Measurements from ENCODE around the gene IGLL1.
"Not testable (repeated sequence)": the region's sequence is repeated elsewhere in the genome, so short reads cannot be mapped to it uniquely, and the experiment has no call there.

IGLL1 gene

DNA sequence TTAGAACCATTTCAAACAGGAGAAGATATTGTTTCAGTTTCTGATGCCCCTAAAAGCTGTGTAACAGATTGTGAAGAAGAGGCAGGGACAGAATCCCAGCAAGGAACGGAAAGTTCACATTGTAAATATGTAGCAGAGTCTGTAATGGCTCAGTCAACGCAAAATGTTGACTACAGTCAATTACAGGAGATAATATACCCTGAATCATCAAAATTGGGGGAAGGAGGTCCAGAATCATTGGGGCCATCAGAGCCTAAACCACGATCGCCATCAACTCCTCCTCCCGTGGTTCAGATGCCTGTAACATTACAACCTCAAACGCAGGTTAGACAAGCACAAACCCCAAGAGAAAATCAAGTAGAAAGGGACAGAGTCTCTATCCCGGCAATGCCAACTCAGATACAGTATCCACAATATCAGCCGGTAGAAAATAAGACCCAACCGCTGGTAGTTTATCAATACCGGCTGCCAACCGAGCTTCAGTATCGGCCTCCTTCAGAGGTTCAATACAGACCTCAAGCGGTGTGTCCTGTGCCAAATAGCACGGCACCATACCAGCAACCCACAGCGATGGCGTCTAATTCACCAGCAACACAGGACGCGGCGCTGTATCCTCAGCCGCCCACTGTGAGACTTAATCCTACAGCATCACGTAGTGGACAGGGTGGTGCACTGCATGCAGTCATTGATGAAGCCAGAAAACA, 40.8 kb downstream of the IGLL1 start:
- DNase-seq, result peak; percentile 75 to 82

- not testable (repeated sequence) for DNase-seq
Observed at GRCh38 chr22:23538696-23539030, 41.4 kb downstream of the IGLL1 start.

DNA sequence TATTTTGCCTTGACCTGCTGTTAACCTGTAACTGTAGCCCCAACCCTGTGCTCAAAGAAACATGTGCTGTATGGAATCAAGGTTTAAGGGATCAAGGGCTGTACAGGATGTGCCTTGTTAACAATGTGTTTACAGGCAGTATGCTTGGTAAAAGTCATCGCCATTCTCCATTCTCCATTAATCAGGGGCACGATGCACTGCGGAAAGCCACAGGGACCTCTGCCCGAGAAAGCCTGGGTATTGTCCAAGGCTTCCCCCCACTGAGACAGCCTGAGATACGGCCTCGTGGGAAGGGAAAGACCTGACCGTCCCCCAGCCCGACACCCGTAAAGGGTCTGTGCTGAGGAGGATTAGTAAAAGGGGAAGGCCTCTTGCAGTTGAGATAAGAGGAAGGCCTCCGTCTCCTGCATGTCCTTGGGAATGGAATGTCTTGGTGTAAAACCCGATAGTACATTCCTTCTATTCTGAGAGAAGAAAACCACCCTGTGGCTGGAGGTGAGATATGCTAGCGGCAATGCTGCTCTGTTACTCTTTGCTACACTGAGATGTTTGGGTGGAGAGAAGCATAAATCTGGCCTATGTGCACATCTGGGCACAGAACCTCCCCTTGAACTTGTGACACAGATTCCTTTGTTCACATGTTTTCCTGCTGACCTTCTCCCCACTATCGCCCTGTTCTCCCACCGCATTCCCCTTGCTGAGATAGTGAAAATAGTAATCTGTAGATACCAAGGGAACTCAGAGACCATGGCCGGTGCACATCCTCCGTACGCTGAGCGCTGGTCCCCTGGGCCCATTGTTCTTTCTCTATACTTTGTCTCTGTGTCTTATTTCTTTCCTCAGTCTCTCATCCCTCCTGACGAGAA, 42.0 kb downstream of the IGLL1 start:
- not testable (repeated sequence) for DNase-seq

DNA sequence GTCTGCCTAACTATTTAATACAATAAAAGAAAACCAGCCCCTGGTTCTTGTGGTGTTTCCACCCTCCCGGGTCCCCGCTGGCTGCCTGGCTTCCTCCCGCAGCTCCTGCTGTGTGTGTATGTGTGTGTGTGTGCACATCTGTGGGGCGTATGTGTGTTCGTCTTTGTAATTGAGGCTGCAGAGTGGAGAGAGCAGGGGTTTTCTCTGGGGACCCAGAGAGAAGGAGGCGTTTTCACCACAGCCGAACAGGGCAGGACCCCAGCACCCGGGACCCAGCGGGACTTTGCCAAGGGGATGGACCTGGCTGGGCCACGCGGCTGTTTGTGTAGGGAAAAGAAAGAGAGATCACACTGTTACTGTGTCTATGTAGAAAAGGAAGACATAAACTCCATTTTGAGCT, 42.7 kb downstream of the IGLL1 start:
- no peak for DNase-seq

- DNase-seq, result no peak
Observed at GRCh38 chr22:23536821-23537345, 43.2 kb downstream of the IGLL1 start.

DNA sequence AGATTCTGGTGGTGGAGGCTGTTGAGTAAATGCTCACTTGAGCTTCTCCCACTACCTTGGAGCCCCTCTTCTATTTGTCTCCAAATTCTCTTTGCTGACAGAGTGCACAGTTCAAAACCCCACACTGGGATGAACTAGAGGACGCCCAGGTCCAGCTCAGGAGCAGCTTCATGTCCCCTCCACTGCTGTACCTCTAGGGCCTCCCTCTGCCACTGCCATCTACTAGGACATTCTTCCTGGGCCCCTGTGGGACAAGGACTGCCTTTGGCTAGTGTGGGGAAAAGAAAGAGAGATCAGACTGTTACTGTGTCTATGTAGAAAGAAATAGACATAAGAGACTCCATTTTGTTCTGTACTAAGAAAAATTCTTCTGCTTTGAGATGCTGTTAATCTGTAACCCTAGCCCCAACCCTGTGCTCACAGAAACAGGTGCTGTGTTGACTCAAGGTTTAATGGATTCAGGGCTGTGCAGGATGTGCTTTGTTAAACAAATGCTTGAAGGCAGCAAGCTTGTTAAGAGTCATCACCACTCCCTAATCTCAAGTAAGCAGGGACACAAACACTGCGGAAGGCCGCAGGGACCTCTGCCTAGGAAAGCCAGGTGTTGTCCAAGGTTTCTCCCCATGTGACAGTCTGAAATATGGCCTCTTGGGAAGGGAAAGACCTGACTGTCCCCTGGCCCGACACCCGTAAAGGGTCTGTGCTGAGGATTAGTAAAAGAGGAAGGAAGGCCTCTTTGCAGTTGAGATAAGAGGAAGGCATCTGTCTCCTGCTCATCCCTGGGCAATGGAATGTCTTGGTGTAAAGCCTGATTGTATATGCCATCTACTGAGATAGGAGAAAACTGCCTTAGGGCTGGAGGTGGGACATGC, 44.1 kb downstream of the IGLL1 start:
- DNase-seq, result not testable (repeated sequence)

GRCh38 chr22:23534851-23535717, 45.0 kb downstream of the IGLL1 start:
- DNase-seq, result no peak

DNA sequence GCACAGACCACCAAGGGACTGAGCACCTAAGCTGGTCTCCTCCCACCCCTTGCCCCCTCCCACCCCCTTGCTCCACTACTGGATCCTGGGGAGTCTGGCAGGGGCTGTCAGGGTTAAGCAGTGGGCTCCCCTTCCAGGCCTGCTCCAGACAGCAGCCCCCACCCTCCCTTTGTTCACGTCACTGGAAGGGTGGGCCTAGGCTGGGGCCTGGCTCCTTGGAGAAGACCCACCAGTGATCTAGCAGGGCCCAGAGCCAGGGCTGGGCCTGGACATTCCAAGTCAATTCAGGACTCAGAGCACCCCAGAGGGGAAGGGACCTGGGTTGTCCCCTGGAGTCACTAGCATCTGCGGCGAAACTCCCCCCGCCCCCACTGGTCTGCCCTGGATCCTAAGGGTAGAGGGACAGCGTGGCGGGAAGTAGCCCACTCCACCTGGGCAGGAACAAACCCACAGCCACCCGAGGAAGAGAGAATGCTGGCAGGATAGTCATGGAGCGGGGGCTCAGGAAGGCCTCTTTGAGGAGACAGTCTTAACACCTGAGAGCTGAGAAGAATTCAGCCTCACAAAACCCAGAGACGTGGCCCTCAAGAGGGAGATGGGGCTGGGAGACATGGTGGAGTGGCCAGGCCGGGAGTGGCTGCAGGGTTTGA, 45.8 kb downstream of the IGLL1 start:
- no peak for DNase-seq

- DNase-seq, result no peak
Observed at GRCh38 chr22:23533771-23534191, 46.3 kb downstream of the IGLL1 start.

DNA sequence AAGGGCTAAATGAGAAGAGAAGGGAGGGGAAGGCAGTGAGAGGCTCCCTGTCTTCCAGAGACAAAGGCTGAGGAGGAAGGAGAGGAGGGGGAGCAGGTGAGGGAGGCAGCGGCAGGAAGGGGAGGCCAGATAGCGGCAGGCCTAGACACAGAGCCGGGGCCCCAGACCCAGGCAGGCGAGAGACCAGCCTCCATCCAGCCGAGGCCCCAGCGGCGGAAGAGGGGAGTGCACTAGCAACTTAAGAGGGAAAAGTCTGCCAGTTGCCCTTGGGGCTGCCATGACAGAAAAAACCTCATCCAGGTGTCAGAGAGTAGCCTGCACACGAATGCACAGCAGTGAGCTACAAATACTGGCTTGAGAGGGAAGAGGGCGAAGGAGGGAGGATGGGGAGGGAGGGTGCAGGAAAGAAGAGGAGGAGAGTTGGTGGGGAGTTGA, 46.7 kb downstream of the IGLL1 start:
- peak; percentile 28 to 36 for DNase-seq

DNA sequence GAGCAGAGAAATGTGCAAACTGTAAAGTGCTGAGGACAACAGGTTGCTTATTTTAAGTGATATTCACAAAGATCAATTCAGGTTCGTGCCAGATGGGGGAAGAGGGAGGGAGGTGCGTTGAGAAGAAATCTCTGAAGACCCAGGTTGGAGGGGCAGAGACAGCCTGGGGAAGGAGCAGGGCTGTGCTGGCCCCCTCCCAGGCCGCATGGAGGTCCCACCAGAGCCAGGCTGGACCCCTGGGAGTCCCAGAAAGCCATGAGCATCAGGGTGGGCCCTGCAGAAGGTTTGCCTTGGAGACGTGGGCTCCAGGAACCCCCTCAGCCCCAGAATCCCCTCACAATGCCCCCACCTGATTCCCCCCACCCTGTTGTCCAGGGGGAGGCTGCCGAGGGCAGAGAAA, 47.4 kb downstream of the IGLL1 start:
- DNase-seq, result no peak

GRCh38 chr22:23531966-23532705, 48.0 kb downstream of the IGLL1 start:
- no peak for DNase-seq

GRCh38 chr22:23531283-23531956, 48.7 kb downstream of the IGLL1 start:
- no peak for DNase-seq

DNA sequence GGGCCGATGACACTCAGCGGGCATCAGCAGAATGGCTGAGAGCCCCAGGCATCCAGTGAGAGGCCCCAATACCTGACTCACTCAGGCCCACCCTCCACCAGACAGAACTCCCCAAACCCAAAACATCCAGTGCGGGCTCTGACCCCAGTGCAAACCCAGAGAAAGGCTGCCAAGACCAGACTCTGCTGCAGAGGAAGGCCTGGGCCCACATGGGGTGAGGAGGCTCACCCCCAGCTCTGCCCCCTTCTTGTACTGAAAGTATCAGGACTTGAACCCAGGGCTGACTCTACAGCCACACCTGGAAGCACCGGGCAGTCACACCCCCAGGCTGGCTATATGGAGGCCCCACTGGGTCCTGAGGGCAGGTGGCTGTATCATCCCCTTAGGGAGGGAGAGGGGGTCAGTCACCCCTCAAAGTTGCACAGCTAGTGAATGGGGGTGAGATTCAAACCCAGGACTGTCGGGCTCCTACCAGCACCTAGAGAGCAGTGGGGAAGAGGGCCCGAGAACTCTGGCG, 49.3 kb downstream of the IGLL1 start:
- DNase-seq, result no peak

DNA sequence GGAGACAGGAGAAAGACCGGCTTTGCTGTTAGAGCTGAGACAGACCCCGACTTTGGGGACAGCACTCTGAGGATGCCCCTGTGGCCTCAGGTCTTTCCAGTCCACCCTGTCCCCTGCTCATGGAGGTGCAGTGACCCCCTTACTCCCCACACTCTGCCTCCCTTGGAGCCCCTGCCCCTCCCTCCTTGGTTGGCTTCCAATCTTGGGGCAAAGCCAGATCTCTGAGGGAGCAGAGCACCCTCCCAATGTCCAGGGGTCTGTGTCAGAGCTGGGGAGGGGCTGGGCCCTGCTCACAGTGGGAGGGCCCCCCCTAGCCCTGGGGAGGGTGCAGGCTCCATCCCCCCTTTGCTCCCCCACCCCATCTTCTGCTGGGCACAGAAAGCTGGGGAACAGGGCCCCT, 50.0 kb downstream of the IGLL1 start:
- no peak for DNase-seq

GRCh38 chr22:23529166-23530103, 50.7 kb downstream of the IGLL1 start:
- no peak for DNase-seq

GRCh38 chr22:23527971-23528740, 51.9 kb downstream of the IGLL1 start:
- no peak for DNase-seq
